H1 (cell line): ENCODE measurements around the gene SCN4A. TPM values are rescaled to one million over a fixed set of nuclear protein-coding genes. Genes with fewer than 3 reads are reported as not detected.

Experiments
- ATF3 ChIP-seq: IDR thresholded peaks from 2 replicates; pipeline ENCODE4 v1.6.1; 2011; ENCODE audit warnings: low read depth, mild to moderate bottlenecking, low read length; ENCODE audit not compliant: insufficient read depth
- CHD1 ChIP-seq: IDR thresholded peaks from 2 replicates; pipeline ENCODE4 v1.6.1; 2012; ENCODE audit warnings: low read depth, low read length, improper control_type of control experiment
- CHD7 ChIP-seq: fragments of 300-600 bp; sonication (generic); IDR thresholded peaks from 2 replicates; pipeline ENCODE4 v1.7.1; 2012; ENCODE audit warnings: low read length, moderate library complexity, mild to moderate bottlenecking, inconsistent platforms; ENCODE audit not compliant: insufficient replicate concordance
- E2F6 ChIP-seq: IDR thresholded peaks from 2 replicates; pipeline ENCODE4 v1.6.1; 2012; ENCODE audit warnings: inconsistent platforms
- HDAC2 ChIP-seq, 2 experiments: fragments of 300-600 bp in 1 of 2; sonication (generic) in 1 of 2; IDR thresholded peaks; 2 replicates each; pipeline ENCODE4 v1.6.1; 2011 to 2012; ENCODE audit warnings: low read depth in 2 of 2, low read length in 2 of 2, mild to moderate bottlenecking in 2 of 2, moderate library complexity in 2 of 2, borderline replicate concordance in 1 of 2, inconsistent platforms in 1 of 2
- HDAC6 ChIP-seq: IDR thresholded peaks from one replicate; pipeline ENCODE4 v1.7.1; 2012; ENCODE audit warnings: low read depth, mild to moderate bottlenecking, inconsistent platforms, low read length, moderate library complexity
- JUND ChIP-seq: IDR thresholded peaks from 2 replicates; pipeline ENCODE4 v1.6.1; 2011; ENCODE audit warnings: mild to moderate bottlenecking, improper control_type of control experiment, low read length
- MAFK ChIP-seq: IDR thresholded peaks from 2 replicates; pipeline ENCODE4 v1.6.1; 2012; ENCODE audit warnings: low read depth, mild to moderate bottlenecking, improper control_type of control experiment, low read length
- POLR2A ChIP-seq, 2 experiments: IDR thresholded peaks; 1 replicate in 1 of 2; 2 replicates in 1 of 2; pipeline ENCODE4 v1.6.1; 2011; ENCODE audit warnings: low read depth in 2 of 2, low read length in 2 of 2, mild to moderate bottlenecking in 2 of 2; ENCODE audit errors: control extremely low read depth in 1 of 2
- polyA plus RNA-seq, 7 experiments: library from polyadenylated mRNA; depleted of rRNA in 3 of 7; stranded (reverse) in 5 of 7; unstranded in 2 of 7; fragments of >200 nt in 5 of 7; fragments of 200-250 nt in 2 of 7; gene quantifications; 1 replicate in 5 of 7; 2 replicates in 1 of 7; 4 replicates in 1 of 7; pipeline versions ENCODE4 v1.2.1 to v1.2.3, GENCODE V29; 2011 to 2013; ENCODE audit warnings: missing spikeins in 2 of 7, mixed read lengths in 2 of 7
- total RNA-seq: library from RNA; stranded (reverse); fragmentation: NEBNext Ultra II Directional; extraction: Animal tissue kit (Norgen Biotek cat#: 25700); gene quantifications from 2 replicates; pipeline ENCODE4 v1.2.1, GENCODE V29; 2021

Gene SCN4A
- total and polyA plus RNA-seq, 2 of the 8 experiments (the other 6 are each of a cell fraction or from before 2014, with no cell fraction given): 5.0 to 8.5 TPM

- TF ChIP-seq CHD7 (no peak), CHD1 (no peak), JUND (no peak), POLR2A (IDR thresholded peaks at IDR 0.05; ENCODE audit: control extremely low read depth in 1 of 2, low read depth in 2 of 2, low read length in 2 of 2) (no peak), E2F6 (no peak), HDAC2 (IDR thresholded peaks at IDR 0.05; ENCODE audit: borderline replicate concordance in 1 of 2, low read depth in 2 of 2, low read length in 2 of 2) (no peak), MAFK (no peak), HDAC6 (no peak), ATF3 (no peak)
These were observed 32.4 kb upstream of the SCN4A start (continued) for GRCh38 chr17:64004903-64005733.
